IMR-90 (cell line): ENCODE data around the gene SOX4.
A peak's percentile ranks its signal among the peaks of the same experiment; 100 is the strongest.

Source experiments
- BHLHE40 ChIP-seq: fragments of 150-350 bp; IDR thresholded peaks from 2 replicates; pipeline ENCODE4 v1.6.1; 2016; ENCODE audit warnings: mild to moderate bottlenecking, low read depth, low read length
- CEBPB ChIP-seq: IDR thresholded peaks from 2 replicates; pipeline ENCODE4 v1.6.1; 2012; ENCODE audit warnings: low read depth, low read length, improper control_type of control experiment
- CTCF ChIP-seq: conservative IDR thresholded peaks from 2 replicates; pipeline ENCODE4 v1.5.1; 2012; ENCODE audit warnings: mild to moderate bottlenecking, low read depth, low read length, improper control_type of control experiment
- MAFK ChIP-seq: IDR thresholded peaks from 2 replicates; pipeline ENCODE4 v1.6.1; 2012; ENCODE audit warnings: low read depth, low read length, improper control_type of control experiment
- MXI1 ChIP-seq: IDR thresholded peaks from 2 replicates; pipeline ENCODE4 v1.6.1; 2012; ENCODE audit warnings: low read depth, mild to moderate bottlenecking, low read length, moderate library complexity, borderline replicate concordance
- POLR2A ChIP-seq: IDR thresholded peaks from 2 replicates; pipeline ENCODE4 v1.6.1; 2012; ENCODE audit warnings: mild to moderate bottlenecking, low read depth, low read length
- RAD21 ChIP-seq: IDR thresholded peaks from 2 replicates; pipeline ENCODE4 v1.6.1; 2012; ENCODE audit warnings: low read length, improper control_type of control experiment
- RFX5 ChIP-seq: IDR thresholded peaks from 2 replicates; pipeline ENCODE4 v1.8.0; 2012; ENCODE audit warnings: low read depth, mild to moderate bottlenecking, low read length, moderate library complexity
- USF2 ChIP-seq: fragments of 150-350 bp; IDR thresholded peaks from 2 replicates; pipeline ENCODE4 v1.6.1; 2017; ENCODE audit warnings: mild to moderate bottlenecking, antibody characterized with exemption, low read length, low read depth

GRCh38 chr6:21593412-21593926, at the start of gene SOX4:
- no peak for TF ChIP-seq CTCF
- TF ChIP-seq POLR2A, result peak; percentile 98
- no peak for TF ChIP-seq USF2
- no peak for TF ChIP-seq MAFK
- no peak for TF ChIP-seq MXI1
- peak; percentile 79 for TF ChIP-seq RFX5
- TF ChIP-seq RAD21, result no peak; the same call in 1 of the 2 replicates
- peak; percentile 62 for TF ChIP-seq CEBPB
- peak; percentile 27; the same call in 1 of the 2 replicates for TF ChIP-seq BHLHE40
